Erythroblast (primary cell): ENCODE data around the gene CENPM.

ENCODE experiments used
- GATA1 ChIP-seq: IDR thresholded peaks from 2 replicates; pipeline ENCODE4 v1.6.1; 2011; ENCODE audit warnings: low read depth, mild to moderate bottlenecking, control low read depth, low read length, moderate library complexity
- POLR2A ChIP-seq: IDR thresholded peaks from 2 replicates; pipeline ENCODE4 v1.6.1; 2011; ENCODE audit warnings: mild to moderate bottlenecking, low read length

DNA sequence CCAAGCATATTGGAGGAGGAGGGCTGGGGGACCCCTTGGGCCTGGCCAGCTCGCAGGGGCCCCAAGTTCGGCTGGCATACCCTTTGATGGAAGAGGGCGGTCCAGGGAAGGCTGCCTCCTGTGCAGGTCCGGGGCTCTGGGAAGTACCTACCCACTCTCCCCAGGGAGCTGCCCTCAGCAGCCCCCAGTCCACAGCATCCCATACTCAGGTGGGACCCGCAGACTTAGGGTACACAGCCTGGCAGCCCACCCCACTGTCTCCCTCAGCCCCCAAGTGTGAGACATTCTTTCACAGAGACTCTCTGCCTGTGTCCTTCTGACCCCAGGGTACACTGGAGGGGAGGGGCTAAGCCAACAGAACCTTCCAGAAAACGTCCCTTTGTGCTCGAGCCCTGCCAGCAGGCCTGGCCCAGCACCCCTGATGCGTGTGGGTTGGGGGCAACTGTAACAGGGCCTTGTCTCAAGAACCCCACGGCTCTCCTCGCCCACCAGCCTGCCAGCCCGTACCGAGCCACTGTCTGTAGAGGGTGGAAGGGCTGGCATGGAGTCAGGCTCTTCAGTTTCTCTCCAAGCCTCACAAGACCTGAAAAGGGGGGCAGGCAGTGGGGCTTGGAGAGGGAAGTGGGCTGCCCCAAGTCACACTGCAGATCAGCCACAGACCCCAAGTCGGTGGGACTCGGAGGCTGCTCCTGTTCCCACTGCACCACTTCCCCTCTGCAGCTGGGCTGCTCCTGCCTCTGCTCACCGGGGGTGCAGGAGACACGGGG lies 13.4 kb downstream of the CENPM start:
- TF ChIP-seq POLR2A (peak; percentile 21), GATA1 (no peak)
